Loucy (cell line): ENCODE results near the gene INS.
"Not testable (repeated sequence)": the region's sequence is repeated elsewhere in the genome, so short reads cannot be mapped to it uniquely, and the experiment has no call there.

Experiments used
- H2AFZ ChIP-seq: fragments of 200-600 bp; sonication (generic); 2 replicates; pipeline ENCODE4 v1.6.0; 2016; ENCODE audit warnings: antibody characterized with exemption, mild to moderate bottlenecking, low read length, moderate library complexity
- H3F3A ChIP-seq: fragments of 200-600 bp; 2 replicates; pipeline ENCODE4 v1.6.0; 2016; ENCODE audit warnings: antibody characterized with exemption, low read depth, mild to moderate bottlenecking
- H3K27me3 ChIP-seq: fragments of 200-600 bp; sonication (generic); 2 replicates; pipeline ENCODE4 v1.6.1; 2014; ENCODE audit warnings: low read length, mild to moderate bottlenecking; ENCODE audit not compliant: insufficient read depth, poor library complexity, severe bottlenecking
- H3K36me3 ChIP-seq: fragments of 200-600 bp; sonication (generic); 2 replicates; pipeline ENCODE4 v1.6.1; 2016; ENCODE audit warnings: low read length; ENCODE audit not compliant: insufficient read depth
- H3K4me1 ChIP-seq: fragments of 200-600 bp; sonication (generic); 2 replicates; pipeline ENCODE4 v1.5.1; 2014; ENCODE audit warnings: low read length, mild to moderate bottlenecking; ENCODE audit not compliant: insufficient read depth, poor library complexity, severe bottlenecking
- H3K4me2 ChIP-seq: fragments of 200-600 bp; sonication (generic); 2 replicates; pipeline ENCODE4 v1.6.0; 2014; ENCODE audit warnings: antibody characterized with exemption, low read length, low read depth, mild to moderate bottlenecking; ENCODE audit not compliant: poor library complexity, severe bottlenecking
- H3K4me3 ChIP-seq: fragments of 200-600 bp; sonication (generic); 2 replicates; pipeline ENCODE4 v1.5.1; 2014; ENCODE audit warnings: low read length, mild to moderate bottlenecking, mixed read lengths; ENCODE audit not compliant: poor library complexity, severe bottlenecking
- H3K79me2 ChIP-seq: fragments of 200-600 bp; sonication (generic); 2 replicates; pipeline ENCODE4 v1.6.1; 2014; ENCODE audit warnings: low read length; ENCODE audit not compliant: insufficient read depth
- H3K9ac ChIP-seq: fragments of 200-600 bp; sonication (generic); 2 replicates; pipeline ENCODE4 v1.6.0; 2014; ENCODE audit warnings: mild to moderate bottlenecking, low read depth, low read length, moderate library complexity; ENCODE audit not compliant: poor library complexity, severe bottlenecking
- H3K9me2 ChIP-seq: fragments of 200-600 bp; sonication (generic); replicated peaks from 2 replicates; pipeline ENCODE4 v1.6.1; 2016; ENCODE audit warnings: low read depth, low read length, mixed read lengths
- H3K9me3 ChIP-seq: fragments of 200-600 bp; sonication (generic); 2 replicates; pipeline ENCODE4 v1.6.1; 2014; ENCODE audit warnings: mild to moderate bottlenecking, antibody characterized with exemption, low read length, low read depth; ENCODE audit not compliant: insufficient read depth
- H4K20me1 ChIP-seq: fragments of 200-600 bp; sonication (generic); 2 replicates; pipeline ENCODE4 v1.6.0; 2014; ENCODE audit warnings: antibody characterized with exemption, low read length, mild to moderate bottlenecking; ENCODE audit not compliant: insufficient read depth, poor library complexity, severe bottlenecking
- EZH2phosphoT487 ChIP-seq: fragments of 200-600 bp; IDR thresholded peaks from 2 replicates; pipeline ENCODE4 v1.6.1; 2018; ENCODE audit warnings: antibody characterized with exemption, mild to moderate bottlenecking, moderate library complexity, borderline replicate concordance
- TF ChIP-seq, protein P1 (sequence below): fragments of 200-600 bp; sonication (generic); conservative IDR thresholded peaks from 2 replicates; pipeline ENCODE4 v1.5.1; 2014; ENCODE audit warnings: mild to moderate bottlenecking, antibody characterized with exemption, low read length

The INS gene

DNA sequence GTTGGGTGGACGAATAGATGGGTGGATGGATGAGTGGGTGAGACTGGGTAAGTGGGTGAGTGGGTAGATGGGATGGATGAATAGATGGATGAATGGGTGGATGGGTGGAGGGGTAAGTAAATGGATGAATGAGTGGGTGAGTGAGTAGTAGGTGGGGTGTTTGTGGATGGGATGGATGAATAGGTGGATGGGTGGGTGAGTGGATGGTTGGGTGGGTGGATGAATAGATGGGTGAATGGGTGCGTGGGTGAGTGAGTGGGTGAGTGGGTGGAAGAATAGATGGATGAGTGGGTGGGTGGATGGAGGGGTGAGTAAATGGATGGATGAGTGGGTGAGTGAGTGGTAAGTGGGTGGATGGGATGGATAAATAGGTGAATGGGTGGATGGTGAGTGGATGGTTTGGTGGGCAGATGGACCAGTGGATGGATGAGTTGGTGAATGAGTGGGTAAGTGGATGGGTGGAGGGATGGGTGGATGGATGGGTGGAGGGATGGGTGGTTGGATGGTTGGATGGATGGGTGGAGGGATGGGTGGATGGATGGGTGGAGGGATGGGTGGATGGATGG is 34.4 kb downstream of the INS start:
- Histone ChIP-seq H3K9ac (no peak overlapping the region), H3K4me1 (no peaks in the 10 kb centered on the region), H3K4me2 (no peak overlapping the region), H3K79me2 (no peaks in the 10 kb centered on the region), H3K9me2 (no peaks in the 10 kb centered on the region), H3F3A (no peaks in the 10 kb centered on the region), H4K20me1 (no peaks in the 10 kb centered on the region), H3K9me3 (no peaks in the 10 kb centered on the region), H3K27me3 (no peaks in the 10 kb centered on the region), H3K4me3 (no peak overlapping the region), H2AFZ (no peak overlapping the region), H3K36me3 (no peaks in the 10 kb centered on the region)
- TF ChIP-seq EZH2phosphoT487, result no peak
- TF ChIP-seq, protein P1, sequence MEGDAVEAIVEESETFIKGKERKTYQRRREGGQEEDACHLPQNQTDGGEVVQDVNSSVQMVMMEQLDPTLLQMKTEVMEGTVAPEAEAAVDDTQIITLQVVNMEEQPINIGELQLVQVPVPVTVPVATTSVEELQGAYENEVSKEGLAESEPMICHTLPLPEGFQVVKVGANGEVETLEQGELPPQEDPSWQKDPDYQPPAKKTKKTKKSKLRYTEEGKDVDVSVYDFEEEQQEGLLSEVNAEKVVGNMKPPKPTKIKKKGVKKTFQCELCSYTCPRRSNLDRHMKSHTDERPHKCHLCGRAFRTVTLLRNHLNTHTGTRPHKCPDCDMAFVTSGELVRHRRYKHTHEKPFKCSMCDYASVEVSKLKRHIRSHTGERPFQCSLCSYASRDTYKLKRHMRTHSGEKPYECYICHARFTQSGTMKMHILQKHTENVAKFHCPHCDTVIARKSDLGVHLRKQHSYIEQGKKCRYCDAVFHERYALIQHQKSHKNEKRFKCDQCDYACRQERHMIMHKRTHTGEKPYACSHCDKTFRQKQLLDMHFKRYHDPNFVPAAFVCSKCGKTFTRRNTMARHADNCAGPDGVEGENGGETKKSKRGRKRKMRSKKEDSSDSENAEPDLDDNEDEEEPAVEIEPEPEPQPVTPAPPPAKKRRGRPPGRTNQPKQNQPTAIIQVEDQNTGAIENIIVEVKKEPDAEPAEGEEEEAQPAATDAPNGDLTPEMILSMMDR, result no peak

DNA sequence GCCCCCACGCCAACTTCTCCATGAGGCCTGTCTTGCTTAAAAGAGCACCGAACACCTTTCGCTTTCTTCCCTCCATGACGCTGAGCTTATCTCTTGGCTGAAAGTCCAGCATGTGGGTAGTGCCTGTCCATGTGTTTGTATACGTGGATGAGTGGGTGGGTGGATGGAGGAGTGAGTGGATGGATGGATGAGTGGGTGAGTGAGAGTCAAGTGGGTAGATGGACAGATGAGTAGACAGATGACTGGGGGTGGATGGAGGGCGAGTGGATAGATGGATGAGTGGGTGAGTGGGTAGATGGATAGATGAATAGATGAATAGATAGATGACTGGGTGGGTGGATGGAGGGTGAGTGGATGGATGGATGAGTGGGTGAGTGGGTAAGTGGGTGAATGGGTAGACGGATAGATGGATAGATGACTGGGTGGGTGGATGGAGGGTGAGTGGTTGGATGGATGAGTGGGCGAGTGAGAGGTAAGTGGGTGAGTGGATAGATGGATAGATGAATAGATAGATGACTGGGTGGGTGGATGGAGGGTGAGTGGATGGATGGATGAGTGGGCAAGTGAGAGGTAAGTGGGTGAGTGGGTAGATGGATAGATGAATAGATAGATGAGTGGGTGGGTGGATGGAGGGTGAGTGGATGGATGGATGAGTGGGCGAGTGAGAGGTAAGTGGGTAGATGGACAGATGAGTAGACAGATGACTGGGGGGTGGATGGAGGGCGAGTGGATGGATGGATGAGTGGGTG is 36.1 kb downstream of the INS start:
- not testable (repeated sequence) for H3K4me2 ChIP-seq, H3F3A ChIP-seq, H3K4me1 ChIP-seq, H2AFZ ChIP-seq, H3K4me3 ChIP-seq, H3K36me3 ChIP-seq, H3K9me2 ChIP-seq, H3K79me2 ChIP-seq, H4K20me1 ChIP-seq, H3K9ac ChIP-seq, H3K9me3 ChIP-seq, H3K27me3 ChIP-seq

DNA sequence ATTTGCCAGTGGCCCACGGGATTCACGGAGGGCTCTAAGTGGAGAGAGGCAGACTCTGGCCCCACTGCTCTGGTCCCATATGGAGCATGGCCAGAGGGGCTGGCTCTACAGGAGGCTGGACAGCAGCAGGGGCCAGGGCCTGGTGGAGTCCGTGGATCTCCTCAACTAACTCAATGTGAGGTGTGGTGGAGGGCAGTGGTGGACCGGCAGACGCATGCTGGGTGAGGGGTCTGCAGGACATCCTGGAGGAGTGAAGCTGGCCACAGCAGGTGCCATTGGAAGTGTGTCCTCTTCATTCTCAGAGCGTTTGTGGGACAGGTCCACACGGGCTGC is 37.4 kb downstream of the INS start:
- H3K79me2 ChIP-seq, result no peaks in the 10 kb centered on the region
- H3K9me2 ChIP-seq, result no peaks in the 10 kb centered on the region
- no peaks in the 10 kb centered on the region for H3K9me3 ChIP-seq
- H3K4me2 ChIP-seq, result no peak overlapping the region
- H4K20me1 ChIP-seq, result no peaks in the 10 kb centered on the region
- no peak overlapping the region for H3K9ac ChIP-seq
- H3K27me3 ChIP-seq, result no peaks in the 10 kb centered on the region
- no peak overlapping the region for H3K4me3 ChIP-seq
- H3F3A ChIP-seq, result no peaks in the 10 kb centered on the region
- no peak overlapping the region for H2AFZ ChIP-seq
- no peaks in the 10 kb centered on the region for H3K36me3 ChIP-seq
- TF ChIP-seq EZH2phosphoT487, result no peak
- TF ChIP-seq, protein P1, result no peak
- no peaks in the 10 kb centered on the region for H3K4me1 ChIP-seq
